H9 (cell line): ENCODE measurements around the gene C11orf16. TPM values are rescaled to one million over a fixed set of nuclear protein-coding genes. Genes with fewer than 3 reads are reported as not detected.
"Not testable (repeated sequence)": the region's sequence is repeated elsewhere in the genome, so short reads cannot be mapped to it uniquely, and the experiment has no call there.

ENCODE experiments used
- DNase-seq: peaks from one replicate; pipeline ENCODE4 v3.0.0-alpha.2; 2017
- H2AFZ ChIP-seq: one replicate; pipeline ENCODE4 v1.6.1; 2013; ENCODE audit warnings: mild to moderate bottlenecking, low read length, control low read depth, moderate library complexity
- H2AK5ac ChIP-seq: 2 replicates; pipeline ENCODE4 v1.6.1; 2013; ENCODE audit warnings: low read length, control low read depth, mixed read lengths; ENCODE audit not compliant: insufficient read length
- H2BK120ac ChIP-seq: one replicate; pipeline ENCODE4 v1.6.1; 2013; ENCODE audit warnings: low read depth, mild to moderate bottlenecking, low read length, control low read depth, inconsistent platforms; ENCODE audit not compliant: poor library complexity, severe bottlenecking
- H2BK12ac ChIP-seq: 2 replicates; pipeline ENCODE4 v1.6.1; 2013; ENCODE audit warnings: low read length, control low read depth, mixed read lengths, low read depth; ENCODE audit not compliant: insufficient read length
- H2BK15ac ChIP-seq: 2 replicates; pipeline ENCODE4 v1.6.1; 2013; ENCODE audit warnings: low read depth, low read length, control low read depth
- H2BK20ac ChIP-seq: one replicate; pipeline ENCODE4 v1.6.1; 2013; ENCODE audit warnings: low read depth, mild to moderate bottlenecking, low read length, control low read depth, inconsistent platforms; ENCODE audit not compliant: poor library complexity, severe bottlenecking
- H2BK5ac ChIP-seq: 2 replicates; pipeline ENCODE4 v1.6.1; 2013; ENCODE audit warnings: low read length, control low read depth, mixed read lengths; ENCODE audit not compliant: insufficient read length
- H3K14ac ChIP-seq: 2 replicates; pipeline ENCODE4 v1.6.1; 2013; ENCODE audit warnings: low read length, control low read depth; ENCODE audit not compliant: insufficient read depth
- H3K18ac ChIP-seq: 2 replicates; pipeline ENCODE4 v1.6.1; 2013; ENCODE audit warnings: low read depth, mild to moderate bottlenecking, mixed read lengths, low read length, control low read depth; ENCODE audit not compliant: insufficient read length
- H3K23ac ChIP-seq: 2 replicates; pipeline ENCODE4 v1.6.1; 2013; ENCODE audit warnings: low read length, control low read depth, mixed read lengths, low read depth; ENCODE audit not compliant: insufficient read length
- H3K23me2 ChIP-seq: 2 replicates; pipeline ENCODE4 v1.6.1; 2013; ENCODE audit warnings: low read depth, mild to moderate bottlenecking, mixed read lengths, low read length, control low read depth; ENCODE audit not compliant: insufficient read length, poor library complexity, severe bottlenecking
- H3K27ac ChIP-seq: 2 replicates; pipeline ENCODE4 v1.5.1; 2013; ENCODE audit warnings: low read length, control low read depth, mixed read lengths, low read depth; ENCODE audit not compliant: insufficient read length
- H3K27me3 ChIP-seq: 2 replicates; pipeline ENCODE4 v1.6.1; 2013; ENCODE audit warnings: low read length, control low read depth, inconsistent platforms; ENCODE audit not compliant: insufficient read depth
- H3K4ac ChIP-seq: 2 replicates; pipeline ENCODE4 v1.6.1; 2013; ENCODE audit warnings: low read depth, mild to moderate bottlenecking, control low read depth, inconsistent platforms, low read length, moderate library complexity
- H3K4me1 ChIP-seq: 2 replicates; pipeline ENCODE4 v1.6.1; 2013; ENCODE audit warnings: low read length, control low read depth, inconsistent platforms; ENCODE audit not compliant: insufficient read depth
- H3K4me2 ChIP-seq: 2 replicates; pipeline ENCODE4 v1.6.1; 2013; ENCODE audit warnings: low read length, control low read depth, mixed read lengths; ENCODE audit not compliant: insufficient read length, insufficient read depth
- H3K56ac ChIP-seq: 2 replicates; pipeline ENCODE4 v1.6.1; 2013; ENCODE audit warnings: low read depth, mild to moderate bottlenecking, mixed read lengths, low read length, control low read depth; ENCODE audit not compliant: insufficient read length
- H3K79me1 ChIP-seq: 2 replicates; pipeline ENCODE4 v1.6.1; 2013; ENCODE audit warnings: low read depth, mild to moderate bottlenecking, moderate library complexity, low read length, control low read depth, inconsistent platforms; ENCODE audit not compliant: insufficient read depth, poor library complexity, severe bottlenecking
- H3K79me2 ChIP-seq: 2 replicates; pipeline ENCODE4 v1.6.1; 2013; ENCODE audit warnings: low read length, control low read depth, inconsistent platforms; ENCODE audit not compliant: insufficient read depth
- H3K9ac ChIP-seq: 2 replicates; pipeline ENCODE4 v1.6.1; 2013; ENCODE audit warnings: low read length, control low read depth, mixed read lengths; ENCODE audit not compliant: insufficient read length; ENCODE audit errors: extremely low read depth
- H3K9me3 ChIP-seq: one replicate; pipeline ENCODE4 v1.6.1; 2013; ENCODE audit warnings: low read depth, low read length, inconsistent platforms; ENCODE audit not compliant: control insufficient read depth
- H3T11ph ChIP-seq: one replicate; pipeline ENCODE4 v1.6.1; 2013; ENCODE audit warnings: mild to moderate bottlenecking, low read length, control low read depth, inconsistent platforms
- H4K20me1 ChIP-seq: one replicate; pipeline ENCODE4 v1.6.1; 2013; ENCODE audit not compliant: control insufficient read depth, insufficient read length, insufficient read depth
- H4K5ac ChIP-seq: 2 replicates; pipeline ENCODE4 v1.6.1; 2013; ENCODE audit warnings: low read depth, mild to moderate bottlenecking, mixed read lengths, low read length, control low read depth; ENCODE audit not compliant: insufficient read length
- H4K8ac ChIP-seq: replicated peaks from 2 replicates; pipeline ENCODE4 v1.6.1; 2013; ENCODE audit warnings: low read length, control low read depth, mixed read lengths, low read depth; ENCODE audit not compliant: insufficient read length
- H4K91ac ChIP-seq: 2 replicates; pipeline ENCODE4 v1.6.1; 2013; ENCODE audit warnings: low read depth, mild to moderate bottlenecking, moderate library complexity, mixed read lengths, low read length, control low read depth; ENCODE audit not compliant: insufficient read length
- H3K27ac Mint-ChIP-seq, 3 experiments: 2 replicates in 2 of 3; 3 replicates in 1 of 3; pipeline ENCODE4 v1.8.0; 2020 to 2021; ENCODE audit warnings: mixed read lengths in 3 of 3, mild to moderate bottlenecking in 1 of 3, moderate library complexity in 1 of 3
- H3K27me3 Mint-ChIP-seq: 2 replicates; pipeline ENCODE4 v1.8.0; 2021; ENCODE audit warnings: low read depth, mild to moderate bottlenecking, moderate library complexity, mixed read lengths
- H3K36me3 Mint-ChIP-seq, 3 experiments: 2 replicates in 2 of 3; 3 replicates in 1 of 3; pipeline ENCODE4 v1.8.0; 2020 to 2021; ENCODE audit warnings: low read depth in 3 of 3, mixed read lengths in 3 of 3; ENCODE audit not compliant: insufficient read depth in 1 of 3
- H3K4me1 Mint-ChIP-seq, 2 experiments: 2 replicates each; pipeline ENCODE4 v1.8.0; 2020; ENCODE audit warnings: mixed read lengths in 2 of 2
- H3K4me3 Mint-ChIP-seq, 2 experiments: 2 replicates in 1 of 2; 3 replicates in 1 of 2; pipeline ENCODE4 v1.8.0; 2020 to 2021; ENCODE audit warnings: mild to moderate bottlenecking in 2 of 2, mixed read lengths in 2 of 2, moderate library complexity in 1 of 2
- H3K9me3 Mint-ChIP-seq, 2 experiments: 2 replicates in 1 of 2; 3 replicates in 1 of 2; pipeline ENCODE4 v1.8.0; 2020; ENCODE audit warnings: mild to moderate bottlenecking in 2 of 2, mixed read lengths in 2 of 2, moderate library complexity in 1 of 2
- WGBS: extraction: QIAGEN DNeasy Blood & Tissue Kit; methylation state at CpG from one replicate; pipeline ENCODE4 v1.1.7; 2013; ENCODE audit warnings: missing lambda C conversion rate, low lambda C conversion rate, mixed read lengths; ENCODE audit not compliant: insufficient read length; ENCODE audit errors: extremely low coverage; 5-methylcytosine and 5-hydroxymethylcytosine counted together
- total RNA-seq: library from RNA; stranded (reverse); gene quantifications from 2 replicates; pipeline ENCODE4 v1.2.1, GENCODE V29; 2021
- TF ChIP-seq, protein P1 (sequence below): fragments of 200-600 bp; sonication (generic); conservative IDR thresholded peaks from 3 replicates; pipeline ENCODE4 v1.8.0; 2021; ENCODE audit warnings: antibody characterized with exemption, mild to moderate bottlenecking

The C11orf16 gene
- total RNA-seq, 1 experiment from 2014 or later: 0.15 TPM

DNA sequence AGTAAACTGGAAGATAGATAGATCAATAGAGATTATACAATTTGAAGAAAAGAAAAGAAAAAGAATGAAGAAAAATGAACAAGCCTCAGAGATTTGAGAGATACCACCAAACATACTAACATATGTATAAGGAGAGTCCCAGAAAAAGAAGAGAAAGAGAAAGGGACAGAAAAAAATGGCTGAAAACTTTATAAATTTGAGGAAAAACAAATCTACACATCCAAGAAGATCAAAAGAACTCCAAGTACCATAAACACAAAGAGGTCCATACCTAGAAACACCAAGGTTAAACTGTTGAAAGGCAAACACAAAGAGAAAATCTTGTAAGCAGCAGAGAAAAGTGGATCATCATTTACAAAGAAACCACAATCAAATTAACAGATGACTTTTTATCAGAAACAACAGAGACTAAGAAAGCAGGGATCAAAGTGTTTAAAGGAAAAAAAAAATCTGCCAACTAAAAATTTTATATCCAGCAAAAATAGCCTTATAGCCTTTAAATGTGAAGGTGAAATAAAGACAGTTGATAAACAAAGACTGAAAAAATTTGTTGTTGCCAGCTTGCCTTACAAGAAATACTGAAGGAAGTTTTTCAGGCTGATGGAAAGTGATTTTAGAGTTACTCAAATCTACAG is 33.5 kb downstream of the C11orf16 start:
- H3K36me3 Mint-ChIP-seq: peaks cover 5 to 10% (median 5%) of the 10 kb centered on the region in 3 experiments; a peak in 4 of 7 replicates
- Histone ChIP-seq H2BK20ac (no peak overlapping the region), H3K23ac (no peak overlapping the region)

DNA sequence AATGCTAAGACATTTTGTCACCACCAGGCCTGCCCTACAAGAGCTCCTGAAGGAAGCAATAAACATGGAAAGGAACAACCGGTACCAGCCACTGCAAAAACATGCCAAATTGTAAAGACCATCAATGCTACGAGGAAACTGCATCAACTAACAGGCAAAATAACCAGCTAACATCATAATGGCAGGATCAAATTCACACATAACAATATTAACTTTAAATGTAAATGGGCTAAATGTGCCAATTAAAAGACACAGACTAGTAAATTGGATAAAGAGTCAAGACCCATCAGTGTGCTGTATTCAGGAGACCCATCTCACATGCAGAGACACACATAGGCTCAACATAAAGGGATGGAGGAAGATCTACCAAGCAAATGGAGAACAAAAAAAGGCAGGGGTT is 41.6 kb downstream of the C11orf16 start:
- H2BK15ac ChIP-seq, H3K4me3 Mint-ChIP-seq, H2AFZ ChIP-seq, H3K4me1 ChIP-seq, H3K56ac ChIP-seq, H2BK20ac ChIP-seq, H4K5ac ChIP-seq, H4K91ac ChIP-seq, H3K9me3 ChIP-seq, H3K79me1 ChIP-seq, H3K27ac Mint-ChIP-seq, H4K8ac ChIP-seq, H3K27ac ChIP-seq, H2BK12ac ChIP-seq, H3K14ac ChIP-seq, H3K4me2 ChIP-seq, H3K4ac ChIP-seq, H4K20me1 ChIP-seq, H2BK120ac ChIP-seq, H3K79me2 ChIP-seq, H2AK5ac ChIP-seq, H3K18ac ChIP-seq, H3T11ph ChIP-seq, H3K23me2 ChIP-seq, H2BK5ac ChIP-seq, H3K27me3 ChIP-seq, H3K9ac ChIP-seq, DNase-seq, H3K27me3 Mint-ChIP-seq, H3K23ac ChIP-seq, H3K4me1 Mint-ChIP-seq: not testable (repeated sequence)
- WGBS: no CpG with 5 or more reads among the region's 2 CpGs
- Mint-ChIP-seq H3K9me3 (peaks cover 23 to 24% of the 10 kb centered on the region in 2 experiments), H3K36me3 (peaks cover 1 to 18% (median 5%) of the 10 kb centered on the region in 3 experiments; a peak in 6 of 7 replicates)

More for the DNA sequence above, 33.5 kb downstream of the C11orf16 start:
- H2AFZ ChIP-seq: no peak overlapping the region
- H3K27ac ChIP-seq: no peak overlapping the region
- H3T11ph ChIP-seq: no peak overlapping the region
- TF ChIP-seq, protein P1, sequence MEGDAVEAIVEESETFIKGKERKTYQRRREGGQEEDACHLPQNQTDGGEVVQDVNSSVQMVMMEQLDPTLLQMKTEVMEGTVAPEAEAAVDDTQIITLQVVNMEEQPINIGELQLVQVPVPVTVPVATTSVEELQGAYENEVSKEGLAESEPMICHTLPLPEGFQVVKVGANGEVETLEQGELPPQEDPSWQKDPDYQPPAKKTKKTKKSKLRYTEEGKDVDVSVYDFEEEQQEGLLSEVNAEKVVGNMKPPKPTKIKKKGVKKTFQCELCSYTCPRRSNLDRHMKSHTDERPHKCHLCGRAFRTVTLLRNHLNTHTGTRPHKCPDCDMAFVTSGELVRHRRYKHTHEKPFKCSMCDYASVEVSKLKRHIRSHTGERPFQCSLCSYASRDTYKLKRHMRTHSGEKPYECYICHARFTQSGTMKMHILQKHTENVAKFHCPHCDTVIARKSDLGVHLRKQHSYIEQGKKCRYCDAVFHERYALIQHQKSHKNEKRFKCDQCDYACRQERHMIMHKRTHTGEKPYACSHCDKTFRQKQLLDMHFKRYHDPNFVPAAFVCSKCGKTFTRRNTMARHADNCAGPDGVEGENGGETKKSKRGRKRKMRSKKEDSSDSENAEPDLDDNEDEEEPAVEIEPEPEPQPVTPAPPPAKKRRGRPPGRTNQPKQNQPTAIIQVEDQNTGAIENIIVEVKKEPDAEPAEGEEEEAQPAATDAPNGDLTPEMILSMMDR: no peak
- no peaks in the 10 kb centered on the region for H3K23me2 ChIP-seq
- H2BK120ac ChIP-seq: no peak overlapping the region
- no peaks in the 10 kb centered on the region for H3K9me3 ChIP-seq
- DNase-seq: no peak
- no peak overlapping the region for H3K56ac ChIP-seq
- no peak overlapping the region for H4K8ac ChIP-seq
- Mint-ChIP-seq H3K27ac (no peak overlapping the region), H3K4me3 (no peak overlapping the region), H3K4me1 (no peaks in the 10 kb centered on the region), H3K9me3 (peaks cover 16 to 18% of the 10 kb centered on the region in 2 experiments), H3K27me3 (no peaks in the 10 kb centered on the region)
- H3K18ac ChIP-seq: no peak overlapping the region
- H3K79me1 ChIP-seq: no peaks in the 10 kb centered on the region
- H2BK12ac ChIP-seq: no peak overlapping the region
- no peak overlapping the region for H4K91ac ChIP-seq
- H3K79me2 ChIP-seq: no peaks in the 10 kb centered on the region
- no peak overlapping the region for H3K4ac ChIP-seq
- H2BK15ac ChIP-seq: no peak overlapping the region
- no peak overlapping the region for H4K5ac ChIP-seq
- no peaks in the 10 kb centered on the region for H3K4me1 ChIP-seq
- no peak overlapping the region for H3K9ac ChIP-seq
- H3K27me3 ChIP-seq: no peaks in the 10 kb centered on the region
- no peak overlapping the region for H3K14ac ChIP-seq
- H3K4me2 ChIP-seq: no peak overlapping the region
- H2BK5ac ChIP-seq: no peak overlapping the region
- no peak overlapping the region for H2AK5ac ChIP-seq
- no peaks in the 10 kb centered on the region for H4K20me1 ChIP-seq
